K562 (cell line): ENCODE data around the gene ABLIM1. TPM values are rescaled to one million over a fixed set of nuclear protein-coding genes. Genes with fewer than 3 reads are reported as not detected.

Source experiments
- ATAC-seq: fragments of 200-7000 bp; cut with Tn5 transposase; 3 replicates; pipeline ENCODE4 v1.9.1; 2020; ENCODE audit warnings: moderate library complexity
- BruUV-seq: library from RNA; stranded (reverse); fragments of 400-500 nt; replicated peaks from 2 replicates; lab custom pipeline; 2021; lab: Mats Ljungman, UMichigan
- CTCF ChIA-PET: fragments of 300-600 bp; formaldehyde crosslinking; extraction: SDS; loops from one replicate; lab custom pipeline; 2021; ENCODE audit warnings: low intra/inter-chr PET ratio; lab: Yijun Ruan, JAX
- POLR2A ChIA-PET: fragments of 300-600, 350-650 bp; sonication (Branson Sonifier 250); formaldehyde crosslinking; extraction: SDS; loops from one replicate; lab custom pipeline; 2021; ENCODE audit warnings: antibody characterized with exemption, inconsistent platforms; lab: Yijun Ruan, JAX
- DNase-seq, 4 experiments: peaks; one replicate each; pipeline versions ENCODE4 v3.0.0 to v3.0.0-alpha.2; 2011 to 2018; ENCODE audit warnings: low spot score in 3 of 4, mixed read lengths in 3 of 4; ENCODE audit errors: extremely low read depth in 1 of 4
- FAIRE-seq: peaks from 2 replicates; lab custom pipeline; 2011; peaks lifted over from hg19 to GRCh38; lab: Jason Lieb, UNC
- H2AFZ ChIP-seq: 2 replicates; pipeline ENCODE4 v1.6.0; 2011; ENCODE audit warnings: low read depth, low read length, control low read depth, inconsistent platforms
- H3K27ac ChIP-seq: fragments of 200-600 bp; 3 replicates; pipeline ENCODE4 v1.8.0; 2011; ENCODE audit warnings: low read depth, mild to moderate bottlenecking, control low read depth, inconsistent platforms, low read length, moderate library complexity, mixed read lengths; ENCODE audit errors: extremely low read depth
- H3K27me3 ChIP-seq, 2 experiments: fragments of 300-600 bp in 1 of 2; 2 replicates in 1 of 2; 3 replicates in 1 of 2; pipeline versions ENCODE4 v1.6.0 to v1.8.0; 2011; ENCODE audit warnings: inconsistent platforms in 2 of 2, low read length in 2 of 2, mild to moderate bottlenecking in 1 of 2, mixed read lengths in 1 of 2, moderate library complexity in 1 of 2; ENCODE audit not compliant: control insufficient read depth in 2 of 2, insufficient read depth in 2 of 2
- H3K36me3 ChIP-seq: fragments of 300-600 bp; 3 replicates; pipeline ENCODE4 v1.8.0; 2011; ENCODE audit warnings: mild to moderate bottlenecking, low read length, inconsistent platforms; ENCODE audit not compliant: control insufficient read depth, insufficient read depth
- H3K4me1 ChIP-seq, 2 experiments: fragments of 200-600 bp in 1 of 2; replicated peaks in 1 of 2; 2 replicates in 1 of 2; 3 replicates in 1 of 2; pipeline versions ENCODE4 v1.5.1 to v1.8.0; 2011; ENCODE audit warnings: inconsistent platforms in 2 of 2, low read length in 2 of 2, mild to moderate bottlenecking in 1 of 2, mixed read lengths in 1 of 2, moderate library complexity in 1 of 2; ENCODE audit not compliant: control insufficient read depth in 2 of 2, insufficient read depth in 2 of 2
- H3K4me2 ChIP-seq: 2 replicates; pipeline ENCODE4 v1.6.1; 2011; ENCODE audit warnings: low read length, control low read depth, inconsistent platforms, mixed read lengths; ENCODE audit not compliant: insufficient read depth
- H3K4me3 ChIP-seq: fragments of 200-600 bp; sonication (generic), shearing (Covaris generic); 2 replicates; pipeline ENCODE4 v1.5.1; 2016; ENCODE audit warnings: control low read depth, inconsistent platforms
- H3K79me2 ChIP-seq: fragments of 200-600 bp; 3 replicates; pipeline ENCODE4 v1.8.0; 2011; ENCODE audit warnings: low read length, inconsistent platforms; ENCODE audit not compliant: control insufficient read depth, insufficient read depth
- H3K9ac ChIP-seq, 2 experiments: 2 replicates each; pipeline versions ENCODE4 v1.6.0 to v1.6.1; 2011; ENCODE audit warnings: low read depth in 2 of 2, low read length in 2 of 2, control low read depth in 1 of 2, inconsistent platforms in 1 of 2, mild to moderate bottlenecking in 1 of 2, mixed read lengths in 1 of 2; ENCODE audit not compliant: insufficient read depth in 1 of 2
- H3K9me1 ChIP-seq: one replicate; pipeline ENCODE4 v1.6.0; 2011; ENCODE audit warnings: inconsistent platforms, mild to moderate bottlenecking, low read length, moderate library complexity; ENCODE audit not compliant: control insufficient read depth, insufficient read depth
- H3K9me3 ChIP-seq: replicated peaks from 2 replicates; pipeline ENCODE4 v1.5.1; 2011; ENCODE audit warnings: low read depth, low read length, inconsistent platforms; ENCODE audit not compliant: control insufficient read depth, insufficient read depth
- H4K20me1 ChIP-seq: replicated peaks from 2 replicates; pipeline ENCODE4 v1.6.1; 2011; ENCODE audit warnings: low read length, inconsistent platforms, mixed read lengths; ENCODE audit not compliant: control insufficient read depth, insufficient read depth
- CHD1 ChIP-seq: fragments of 200-600 bp; sonication (generic); IDR thresholded peaks from one replicate; pipeline ENCODE4 v1.6.1; 2012; ENCODE audit warnings: mild to moderate bottlenecking, moderate library complexity, low read length, inconsistent platforms
- NCOA4 ChIP-seq: fragments of 450-650 bp; IDR thresholded peaks from 2 replicates; pipeline ENCODE4 v1.6.1; 2018; ENCODE audit warnings: mild to moderate bottlenecking; ENCODE audit not compliant: partially characterized antibody
- POLR2AphosphoS5 ChIP-seq: IDR thresholded peaks from 2 replicates; pipeline ENCODE4 v1.6.1; 2011; ENCODE audit warnings: mild to moderate bottlenecking, low read depth, low read length, moderate library complexity; ENCODE audit not compliant: control insufficient read depth, insufficient read depth
- RBM22 ChIP-seq: fragments of 200-400 bp; formaldehyde crosslinking; IDR thresholded peaks from 2 replicates; pipeline ENCODE4 v1.6.1; 2018; ENCODE audit warnings: low read length, low read depth; ENCODE audit not compliant: poor library complexity, severe bottlenecking
- SIX5 ChIP-seq, 2 experiments: IDR thresholded peaks; 2 replicates each; pipeline ENCODE4 v1.6.1; 2011; ENCODE audit warnings: low read length in 2 of 2, borderline replicate concordance in 1 of 2, low read depth in 1 of 2, mild to moderate bottlenecking in 1 of 2, moderate library complexity in 1 of 2; ENCODE audit not compliant: insufficient read depth in 1 of 2
- WGBS: fragments of 100-300 bp; shearing (Covaris generic); methylation state at CpG from one replicate; pipeline ENCODE4 v1.1.6; 2016; ENCODE audit warnings: low coverage, mixed read lengths; ENCODE audit not compliant: insufficient coverage; ENCODE audit errors: missing lambda C conversion rate; 5-methylcytosine and 5-hydroxymethylcytosine counted together
- in situ Hi-C: fragments of 300-500 bp; cut with MboI; formaldehyde crosslinking; loops from 4 replicates; pipeline ENCODE4 v1.15.0; 2018; ENCODE audit warnings: inconsistent platforms, mixed read lengths
- intact Hi-C: fragments of 100-400 bp; cut with micrococcal nuclease; formaldehyde crosslinking; loops from 2 replicates; pipeline ENCODE4 v1.14.2; 2022
- polyA plus RNA-seq, 8 experiments: library from polyadenylated mRNA; depleted of rRNA in 4 of 8; stranded (reverse) in 5 of 8; unstranded in 3 of 8; fragments of >200 nt; fragmentation: Nextera tagmentation in 2 of 8; fragmentation: Illumina TruSeq in 1 of 8; extraction: Ambion mirVana in 2 of 8; extraction: Trizol in 1 of 8; gene quantifications; 2 replicates each; pipeline versions ENCODE4 v1.2.1 to v1.2.3, GENCODE V29; 2011 to 2014; ENCODE audit warnings: inconsistent platforms in 1 of 8, missing spikeins in 1 of 8
- total RNA-seq, 7 experiments: library from RNA; depleted of rRNA in 6 of 7; stranded (reverse); fragments of >200 nt in 6 of 7; fragmentation: Illumina TruSeq in 2 of 7; extraction: Trizol in 2 of 7; gene quantifications; 2 replicates each; pipeline versions ENCODE4 v1.2.1 to v1.2.3, GENCODE V29; 2011 to 2021; ENCODE audit warnings: low replicate concordance in 1 of 7

ABLIM1 gene
- total and polyA plus RNA-seq, 9 of the 15 experiments (the other 6 are each of a cell fraction or from before 2014, with no cell fraction given) = 0.07 to 0.49 (median 0.14) TPM; not detected in 6

DNA sequence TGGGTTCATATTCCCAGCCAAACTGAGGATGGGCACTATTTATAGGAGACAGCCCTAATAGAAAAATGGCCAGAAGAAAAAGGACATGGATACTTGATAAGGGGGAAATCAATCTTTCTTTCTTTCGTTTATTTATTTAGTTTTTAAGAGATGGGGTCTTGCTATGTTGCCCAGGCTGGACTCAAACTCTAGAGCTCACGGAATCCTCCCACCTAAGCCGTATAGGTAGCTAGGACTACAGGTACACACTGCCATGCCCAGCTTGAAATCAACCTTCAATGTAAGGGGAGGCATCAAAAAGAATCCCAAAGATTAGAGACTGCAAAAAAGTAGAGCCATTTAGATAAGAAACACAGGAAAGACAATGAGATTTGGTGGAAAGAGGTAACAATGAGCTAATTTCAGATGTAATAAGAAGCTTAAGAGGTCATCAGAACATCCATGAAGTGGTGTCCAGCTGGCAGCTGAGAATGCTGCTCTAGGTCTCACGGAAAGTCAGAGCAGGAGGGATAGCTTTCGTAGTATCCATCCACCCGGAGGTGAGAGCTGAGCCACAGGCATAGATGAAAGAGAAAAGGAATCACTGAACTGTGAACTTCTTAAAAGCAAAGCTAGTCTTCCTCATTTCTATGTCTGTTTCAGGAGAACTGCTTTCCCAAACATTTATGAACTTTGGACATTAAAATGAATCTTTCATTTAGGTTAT, 10.5 kb upstream of the ABLIM1 start (continued):
- no peak for TF ChIP-seq RBM22
- no peak for TF ChIP-seq POLR2AphosphoS5

DNA sequence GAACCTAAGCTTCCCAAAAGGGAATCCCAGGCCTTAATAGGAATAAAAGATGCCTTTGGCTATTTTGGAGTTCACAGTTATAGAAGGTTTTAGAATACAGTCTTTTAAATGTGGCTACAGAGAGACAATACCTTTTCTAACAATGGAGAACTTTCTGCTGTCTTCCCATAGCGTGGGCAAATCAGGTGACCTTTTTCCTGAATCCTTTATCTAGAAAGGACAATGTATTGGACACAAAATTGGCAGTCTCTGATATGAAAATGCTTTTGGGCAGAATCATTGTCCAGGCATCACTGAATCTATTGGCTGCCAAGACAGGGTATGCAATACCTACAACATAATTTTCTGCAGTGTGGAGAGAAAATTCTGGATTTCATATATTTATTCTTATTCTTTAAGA, 7.8 kb upstream of the ABLIM1 start:
- ChIA-PET CTCF (no interaction called here), POLR2A (no interaction called here)
- Histone ChIP-seq H3K9me3 (no peaks in the 10 kb centered on the region), H3K4me2 (no peak overlapping the region), H3K27me3 (no peaks in the 10 kb centered on the region), H3K27ac (no peak overlapping the region), H3K4me1 (no peaks in the 10 kb centered on the region), H3K4me3 (no peak overlapping the region), H3K9me1 (no peaks in the 10 kb centered on the region), H3K36me3 (no peaks in the 10 kb centered on the region), H3K9ac (no peak overlapping the region), H4K20me1 (no peaks in the 10 kb centered on the region), H3K79me2 (no peaks in the 10 kb centered on the region), H2AFZ (no peak overlapping the region)
- FAIRE-seq (no peak), ATAC-seq (no peak), DNase-seq (no peak)
- in situ Hi-C loops = no loop called here
- no TSS peak for BruUV-seq
- TF ChIP-seq CHD1 (no peak), NCOA4 (no peak), SIX5 (IDR thresholded peaks at IDR 0.05; ENCODE audit: borderline replicate concordance in 1 of 2, insufficient read depth in 1 of 2, low read depth in 1 of 2, low read length in 2 of 2) (no peak)
- intact Hi-C loops = no loop called here
- WGBS = 0% methylated on average over 1 of the region's 1 CpG
